Effector CD8-positive, alpha-beta T cell (primary cell): ENCODE results near the gene INTS6L.
A peak's percentile ranks its signal among the peaks of the same experiment; 100 is the strongest.
"Not testable (repeated sequence)": the region's sequence is repeated elsewhere in the genome, so short reads cannot be mapped to it uniquely, and the experiment has no call there.

Source experiments
- DNase-seq: peaks from one replicate; lab custom pipeline; 2025; lab: John Stamatoyannopoulos, UW

The INTS6L gene

DNA sequence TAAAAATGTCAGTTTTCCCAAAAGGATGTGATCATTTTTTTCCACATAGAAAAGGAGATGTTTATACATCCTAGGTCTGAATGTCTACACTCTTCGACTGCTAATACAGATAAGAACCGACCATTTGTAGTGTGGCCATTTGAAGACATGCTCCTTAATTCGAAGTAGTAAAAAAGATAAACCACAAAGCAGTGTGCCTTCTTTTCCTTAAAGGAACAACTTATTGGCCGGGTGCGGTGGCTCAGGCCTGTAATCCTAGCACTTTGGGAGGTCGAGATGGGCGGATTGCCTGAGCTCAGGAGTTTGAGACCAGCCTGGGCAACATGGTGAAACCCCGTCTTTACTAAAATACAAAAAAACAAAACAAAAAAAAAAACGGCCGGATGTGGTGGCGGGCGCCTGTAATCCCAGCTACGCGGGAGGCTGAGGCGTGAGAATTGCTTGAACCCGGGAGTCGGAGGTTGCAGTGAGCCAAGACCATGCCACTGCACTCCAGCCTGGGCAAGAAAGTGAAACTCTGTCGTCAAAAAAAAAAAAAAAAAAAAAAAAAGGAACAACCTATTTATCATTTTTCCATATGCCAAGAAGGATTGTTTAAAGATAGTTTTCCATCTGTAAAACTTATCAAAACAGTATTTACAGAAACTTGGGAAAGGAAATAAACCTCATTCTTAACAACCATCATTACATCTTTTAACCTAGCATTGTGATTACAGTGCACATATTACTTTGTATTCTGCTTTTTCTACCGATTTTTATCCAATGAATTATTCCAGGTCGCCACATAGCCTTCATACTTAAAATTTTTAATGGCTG is 2.6 kb downstream of the INTS6L start:
- no peak for DNase-seq

DNA sequence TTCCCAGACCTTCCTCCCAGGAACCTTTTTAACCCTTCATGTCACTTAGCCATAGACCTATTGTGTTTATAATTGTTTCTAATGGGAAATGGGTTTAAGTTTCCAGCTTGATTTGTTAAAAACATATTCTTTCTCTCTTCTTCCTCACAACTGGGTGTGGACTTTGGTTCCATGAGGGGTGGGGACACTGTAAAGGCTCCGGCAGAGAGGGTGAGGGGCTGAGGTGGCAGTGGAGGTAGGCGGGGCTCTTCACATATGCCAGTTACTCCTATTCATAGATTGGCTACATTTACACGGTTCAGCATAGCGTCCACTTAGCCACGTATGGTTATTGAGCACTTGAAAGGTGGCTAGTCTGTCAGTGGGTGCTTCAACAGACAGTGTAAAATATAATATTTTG is 7.8 kb downstream of the INTS6L start:
- no peak for DNase-seq

DNA sequence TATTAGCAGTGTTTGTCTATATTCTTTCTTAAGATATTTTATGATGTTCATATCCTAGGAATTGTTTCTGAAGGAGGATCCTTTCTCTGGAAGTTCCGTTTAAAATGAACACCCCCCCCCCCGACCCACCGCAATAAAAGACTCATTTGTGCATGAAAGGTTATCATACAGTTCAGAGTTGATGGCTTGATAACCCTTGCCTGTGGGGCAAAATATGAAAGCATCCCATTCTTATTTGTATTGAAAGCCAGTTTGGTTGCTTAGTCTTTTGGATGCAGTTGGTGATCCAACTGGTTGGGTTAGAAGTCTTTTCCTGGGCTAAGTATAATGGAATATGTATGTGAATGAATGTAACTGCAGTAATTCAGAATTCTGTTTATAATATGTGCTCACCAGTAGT is 8.3 kb downstream of the INTS6L start:
- no peak for DNase-seq

DNA sequence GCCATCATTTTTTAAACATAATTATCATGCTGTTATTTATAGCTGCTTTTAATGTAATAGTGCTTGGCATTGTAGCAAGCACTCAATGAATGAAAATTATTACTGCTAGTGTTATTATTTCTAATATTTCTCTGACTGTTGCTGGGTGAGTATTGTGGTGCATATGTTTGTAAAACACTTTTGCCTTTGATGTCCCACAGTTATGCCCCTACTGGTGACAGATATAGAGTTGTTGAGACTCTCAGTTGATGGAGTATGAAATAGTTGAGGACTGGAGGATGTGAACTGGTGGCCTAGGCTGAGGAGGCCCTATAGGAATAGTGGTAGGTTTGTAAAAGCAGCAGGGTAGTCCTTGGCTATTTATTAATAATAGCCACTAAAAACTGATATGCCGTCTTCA is 9.6 kb downstream of the INTS6L start:
- no peak for DNase-seq

DNA sequence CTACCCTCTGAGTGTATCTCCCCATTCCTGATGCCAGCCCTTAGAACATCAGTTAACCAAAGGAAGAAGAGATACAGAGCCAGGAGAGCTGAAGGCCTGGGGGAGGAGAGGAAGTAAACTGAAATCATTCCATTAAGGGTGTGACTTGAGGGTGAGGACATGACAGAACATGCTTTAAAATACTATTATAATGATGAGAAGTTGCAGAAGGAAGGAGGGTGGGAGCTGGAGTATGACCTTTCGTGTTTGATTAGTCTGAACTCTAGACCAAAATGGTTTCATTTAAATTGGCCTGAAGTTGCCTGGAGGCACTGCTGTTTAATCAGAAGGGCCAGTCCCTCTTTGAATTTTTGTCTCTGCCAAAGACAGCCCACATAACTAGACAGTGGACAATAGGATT is 11.4 kb downstream of the INTS6L start:
- DNase-seq, result no peak

DNA sequence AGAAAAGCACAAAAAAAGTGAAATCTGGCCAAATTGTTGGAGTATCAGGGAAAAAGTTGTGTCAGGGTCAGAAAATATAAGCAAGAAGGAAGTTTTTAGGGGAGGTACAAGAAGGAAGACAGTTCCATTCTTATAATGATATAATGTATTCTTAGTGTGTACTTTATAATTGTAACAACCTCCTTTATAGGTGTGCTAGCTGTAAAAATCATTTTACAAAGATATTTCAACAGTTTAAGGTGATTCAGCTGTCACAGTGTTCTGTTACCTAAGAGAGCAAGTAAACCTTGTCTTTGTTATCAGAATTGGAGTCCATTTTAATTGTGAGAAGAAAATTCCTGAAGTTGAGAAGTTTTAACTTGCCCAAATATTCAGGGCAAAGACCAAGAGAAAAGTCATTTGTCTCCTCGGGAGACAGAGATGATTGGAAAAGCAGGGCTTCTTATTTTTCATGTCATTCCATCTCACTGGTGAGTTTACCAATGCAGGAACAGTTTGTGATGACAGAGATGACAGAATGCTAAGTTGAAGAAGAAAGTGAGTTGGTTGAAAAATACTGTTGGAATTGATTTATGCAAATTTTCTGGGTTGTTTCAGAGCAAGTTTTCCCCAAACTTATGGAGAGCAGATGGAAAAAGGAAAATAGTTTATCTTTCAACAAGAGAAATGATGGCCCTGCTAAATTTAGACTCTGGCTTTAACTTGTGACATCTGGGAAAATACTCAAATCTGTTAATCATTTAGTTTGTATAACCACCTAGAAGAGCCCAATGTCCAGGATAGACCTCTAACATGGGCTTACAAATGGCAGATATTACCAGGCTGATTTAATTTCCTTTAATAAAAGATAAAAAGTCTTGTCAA is 14.8 kb downstream of the INTS6L start:
- DNase-seq, result no peak

DNA sequence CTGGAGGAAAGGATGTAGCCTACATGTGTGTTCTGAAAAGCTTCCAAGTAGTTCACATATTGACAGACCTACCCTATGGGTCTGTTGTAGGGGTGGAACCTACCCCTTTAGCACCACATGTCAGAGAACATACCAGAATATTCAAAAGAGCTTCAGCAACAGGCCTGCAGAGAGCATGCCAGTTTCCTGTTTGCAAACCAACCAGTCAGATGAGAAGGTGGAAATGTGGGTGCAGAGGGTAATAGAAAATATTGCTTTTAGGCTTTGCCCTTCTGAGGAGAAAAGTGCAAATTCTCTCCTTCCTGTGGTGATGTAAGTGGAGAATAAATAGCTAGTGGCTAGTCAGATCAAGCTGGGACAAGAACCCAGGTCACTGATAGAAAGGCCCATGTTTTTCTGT is 16.4 kb downstream of the INTS6L start:
- DNase-seq, result no peak

DNA sequence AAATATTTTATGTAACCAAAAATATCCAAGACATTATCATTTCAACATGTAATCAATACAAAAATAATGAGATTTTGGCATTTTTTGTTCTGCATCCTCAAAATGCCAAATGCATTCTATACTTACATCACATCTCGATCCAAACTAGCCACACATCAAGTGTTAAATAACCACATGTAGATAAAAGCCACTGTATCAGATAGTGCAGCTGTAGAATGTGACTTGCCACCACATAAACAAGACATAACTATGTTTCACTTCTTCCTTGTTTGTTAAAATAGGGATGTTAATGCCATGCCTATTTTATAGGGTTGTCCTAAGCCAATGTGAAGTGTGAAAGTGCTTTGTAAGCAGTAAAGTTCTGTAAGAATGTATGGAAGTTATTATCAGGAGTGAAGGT is 20.9 kb downstream of the INTS6L start:
- no peak for DNase-seq

DNA sequence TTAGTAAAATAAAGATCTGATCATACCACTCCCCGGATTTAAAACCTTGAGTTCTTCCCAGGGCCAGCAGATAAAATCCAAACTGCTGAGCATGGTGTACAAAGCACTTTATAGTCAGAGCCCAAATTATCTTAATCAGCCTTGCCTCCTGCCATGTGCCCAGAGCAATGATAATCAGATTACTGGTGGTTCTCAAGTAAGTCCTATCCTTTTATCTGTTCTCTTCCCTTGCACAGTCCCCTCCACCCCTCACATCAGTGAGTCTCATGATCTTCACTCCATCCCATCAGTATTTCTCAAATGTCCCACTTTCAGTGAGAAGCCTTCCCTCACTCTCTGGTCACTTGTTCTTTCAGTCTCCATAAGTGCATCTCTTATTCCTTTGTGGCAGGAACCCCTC is 22.7 kb downstream of the INTS6L start:
- DNase-seq, result no peak

DNA sequence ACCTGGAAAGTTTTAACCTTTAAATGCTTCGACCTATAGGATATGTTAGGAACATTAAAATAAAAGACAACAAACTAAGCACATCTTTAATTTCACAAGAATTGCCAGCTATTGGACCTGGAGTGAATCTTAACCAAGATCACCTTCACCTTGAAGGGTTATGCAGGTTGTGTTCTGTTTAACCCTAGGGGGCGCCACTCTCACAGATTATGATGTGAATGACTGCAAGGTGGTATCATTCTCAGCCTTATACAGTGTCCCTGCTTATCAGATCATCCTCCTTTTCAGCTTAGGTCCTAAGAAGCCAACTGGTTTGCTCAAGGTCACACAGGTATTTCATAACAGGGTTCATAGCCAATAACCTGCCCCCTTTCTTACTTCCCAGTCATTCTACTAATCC is 23.5 kb downstream of the INTS6L start:
- peak; percentile 10 for DNase-seq

DNA sequence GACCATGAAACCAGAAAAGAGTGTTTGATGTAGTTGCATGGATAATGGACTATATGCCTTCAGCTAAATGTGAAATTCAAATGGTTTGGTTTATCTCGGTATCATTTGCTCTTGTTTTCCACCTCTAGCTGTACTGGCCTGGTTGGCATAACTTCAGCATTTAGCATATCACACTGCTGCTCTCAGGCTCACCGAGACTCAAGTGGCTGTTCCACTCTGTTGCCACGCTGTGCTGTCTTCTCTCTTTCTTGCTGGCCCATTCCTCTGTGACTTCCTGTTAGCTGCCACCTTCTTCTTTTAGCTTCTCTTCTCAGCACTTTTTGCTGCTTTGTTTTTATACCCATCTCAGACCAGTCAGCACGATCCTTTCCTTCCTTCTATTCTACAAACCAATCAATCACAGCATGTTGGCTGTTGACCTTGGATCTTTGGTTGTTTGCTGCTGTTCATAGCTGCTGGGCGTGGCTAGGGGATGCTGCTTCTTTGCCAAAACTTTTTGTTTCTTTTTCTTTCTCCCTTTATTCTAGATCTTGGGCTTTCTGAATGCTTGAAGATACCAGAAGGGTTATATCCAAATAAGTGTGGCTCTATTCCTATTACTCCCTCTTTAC is 24.0 kb downstream of the INTS6L start:
- DNase-seq, result no peak

DNA sequence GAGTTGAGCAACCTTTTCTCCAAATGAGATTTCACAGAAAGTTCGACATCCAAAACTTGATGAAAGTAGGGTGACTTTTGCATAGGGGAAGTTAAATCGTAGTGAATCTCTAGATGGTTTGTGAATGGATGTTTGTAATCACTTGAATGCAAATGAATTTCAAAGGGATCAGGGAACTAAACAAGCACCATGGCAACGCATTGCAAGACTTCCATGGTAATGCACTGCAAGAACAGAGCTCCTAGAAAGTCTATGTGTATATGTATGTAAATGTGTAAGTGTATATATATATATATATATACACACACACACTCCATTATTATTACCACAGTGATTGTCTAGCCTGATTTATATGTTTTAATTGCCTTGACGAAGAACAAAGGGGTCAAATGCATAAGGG is 27.3 kb downstream of the INTS6L start:
- DNase-seq, result no peak

DNA sequence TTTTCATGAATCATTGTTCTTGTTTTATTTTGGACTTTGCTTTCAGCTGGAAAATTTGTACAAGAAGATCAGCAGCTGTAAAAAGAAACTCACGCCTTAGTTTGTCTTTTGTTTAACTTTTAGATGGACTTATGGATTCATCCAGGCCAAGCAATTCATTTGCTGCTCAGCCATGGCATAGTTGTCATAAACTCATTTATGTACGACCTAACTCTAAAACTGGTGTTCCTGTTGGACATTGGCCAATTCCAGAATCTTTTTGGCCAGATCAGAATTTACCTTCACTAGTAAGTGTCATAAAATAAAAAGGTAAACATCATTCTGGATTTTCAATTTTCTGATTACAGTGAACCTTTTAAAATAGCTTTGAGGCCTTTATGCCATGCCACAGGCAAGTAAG is 29.1 kb downstream of the INTS6L start:
- no peak for DNase-seq

DNA sequence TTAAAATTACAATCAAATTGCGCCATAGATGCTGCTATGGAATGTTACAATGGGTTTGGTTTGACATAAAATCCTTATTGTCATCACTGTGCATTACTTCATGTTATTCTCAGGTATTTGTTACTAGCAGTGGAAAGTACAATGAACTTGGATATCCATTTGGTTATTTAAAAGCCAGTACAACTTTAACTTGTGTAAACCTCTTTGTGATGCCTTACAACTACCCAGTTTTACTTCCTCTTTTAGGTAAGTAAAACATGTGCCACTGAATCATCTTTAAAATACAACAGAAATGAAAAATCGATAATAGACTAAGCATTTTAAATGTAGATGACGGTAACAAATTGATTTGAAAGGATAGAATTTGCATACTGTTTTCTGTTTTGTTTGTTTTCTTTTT is 35.6 kb downstream of the INTS6L start:
- no peak for DNase-seq

DNA sequence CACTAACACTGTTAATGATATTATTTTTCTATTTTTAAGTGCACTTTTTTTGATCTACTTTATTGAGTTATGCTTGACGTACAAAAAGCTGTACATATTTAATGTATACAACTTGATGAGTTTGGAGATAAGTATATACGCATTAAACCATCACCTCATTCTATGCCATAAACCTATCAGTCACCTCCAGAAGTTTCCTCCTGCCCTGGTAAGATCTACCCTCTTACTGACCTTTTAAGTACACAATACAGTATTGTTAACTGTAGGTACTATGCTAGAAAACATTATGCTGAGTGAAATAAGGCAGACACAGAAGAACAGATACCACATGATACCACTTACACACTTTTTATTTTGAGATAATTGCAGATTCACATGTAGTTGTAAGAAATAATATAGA is 36.9 kb downstream of the INTS6L start:
- DNase-seq, result no peak

DNA sequence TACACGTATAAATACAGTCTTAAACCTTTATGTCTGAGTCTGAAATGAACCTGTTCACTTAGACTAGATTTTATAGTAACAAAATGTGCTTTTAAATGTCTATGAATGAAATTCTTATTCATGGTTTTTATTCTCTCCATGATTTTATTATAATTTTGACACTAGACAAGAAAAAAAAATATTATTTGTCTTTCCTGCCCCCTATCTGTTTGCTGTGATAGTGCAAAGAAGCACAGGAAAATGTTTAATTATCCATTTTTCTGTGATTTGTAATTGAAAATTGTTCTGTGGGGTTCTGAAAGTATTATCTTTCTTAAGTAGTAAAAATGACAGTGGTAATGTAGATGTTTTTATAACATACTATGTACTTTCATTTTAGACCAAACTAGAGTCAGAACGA is 52.0 kb downstream of the INTS6L start:
- no peak for DNase-seq

DNA sequence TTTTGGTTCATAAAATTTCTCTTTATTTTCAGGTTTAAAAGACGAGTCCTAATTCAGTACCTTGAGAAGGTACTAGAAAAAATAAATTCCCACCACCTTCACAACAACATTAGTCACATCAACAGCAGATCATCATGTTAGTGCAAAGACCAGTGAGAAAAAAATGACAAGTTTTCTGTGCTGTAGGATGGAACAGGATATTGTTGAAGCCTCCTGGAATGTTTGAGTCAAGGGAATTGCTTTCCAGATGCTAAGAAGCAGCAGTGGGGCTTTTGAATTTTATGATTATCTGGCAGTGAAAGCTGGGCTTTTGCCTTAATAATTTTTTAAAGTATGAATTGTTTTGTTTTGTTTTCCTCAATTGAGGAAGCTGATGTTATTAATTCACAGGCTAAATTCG is 61.0 kb downstream of the INTS6L start:
- DNase-seq, result no peak

DNA sequence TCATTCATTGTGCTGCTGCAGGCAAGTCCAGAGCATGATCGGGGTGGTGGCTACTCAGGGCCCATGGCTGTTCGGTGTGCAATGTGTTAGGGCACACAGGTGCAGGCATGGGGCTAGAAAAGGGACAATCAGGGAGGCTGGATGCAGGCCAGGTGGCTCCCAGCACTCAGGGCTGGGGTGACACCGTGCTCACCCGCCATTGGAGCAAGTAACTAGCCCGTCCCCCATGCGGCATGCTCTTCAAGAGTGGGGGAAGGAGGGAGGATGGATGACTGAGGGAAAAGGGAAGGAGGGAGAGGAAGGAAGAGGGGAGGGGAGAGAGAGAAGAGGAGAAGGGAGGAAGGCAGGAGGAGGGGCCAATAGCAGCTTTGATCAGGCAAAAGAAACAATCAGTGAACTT is 64.7 kb downstream of the INTS6L start:
- DNase-seq, result no peak

DNA sequence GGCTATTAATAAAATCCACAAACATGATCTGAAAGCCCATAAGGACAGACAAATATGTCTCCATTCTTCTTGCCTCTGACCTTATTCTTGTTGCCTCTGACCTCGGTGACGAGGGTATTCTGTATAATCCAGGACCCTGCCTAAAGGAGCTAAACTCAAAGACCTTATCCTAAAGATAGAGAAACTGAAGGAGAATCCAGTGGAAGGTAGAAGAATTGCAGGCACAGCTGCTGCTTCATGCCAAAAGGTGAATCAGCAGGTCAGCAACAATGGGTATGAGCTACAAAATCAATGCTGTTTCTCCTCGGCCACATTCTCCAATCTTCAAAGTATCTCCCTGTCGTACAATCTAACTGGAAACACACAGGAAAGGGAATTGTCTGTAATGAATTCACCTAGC is 71.4 kb downstream of the INTS6L start:
- no peak for DNase-seq

DNA sequence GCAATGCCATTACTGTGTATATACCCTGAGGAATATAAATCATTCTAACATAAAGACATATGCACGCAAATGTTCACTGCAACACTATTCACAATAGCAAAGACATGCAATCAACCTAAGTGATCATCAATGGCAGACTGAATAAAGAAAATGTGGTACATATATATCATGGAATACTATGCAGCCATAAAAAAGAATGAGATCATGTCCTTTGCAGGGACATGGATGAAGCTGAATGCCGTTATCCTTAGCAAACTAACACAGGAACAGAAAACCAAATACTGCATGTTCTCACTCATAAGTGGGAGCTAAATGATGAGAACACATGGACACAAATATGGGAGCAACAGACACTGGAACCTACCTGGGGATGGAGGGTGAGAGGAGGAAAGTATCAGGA is 73.6 kb downstream of the INTS6L start:
- not testable (repeated sequence) for DNase-seq

DNA sequence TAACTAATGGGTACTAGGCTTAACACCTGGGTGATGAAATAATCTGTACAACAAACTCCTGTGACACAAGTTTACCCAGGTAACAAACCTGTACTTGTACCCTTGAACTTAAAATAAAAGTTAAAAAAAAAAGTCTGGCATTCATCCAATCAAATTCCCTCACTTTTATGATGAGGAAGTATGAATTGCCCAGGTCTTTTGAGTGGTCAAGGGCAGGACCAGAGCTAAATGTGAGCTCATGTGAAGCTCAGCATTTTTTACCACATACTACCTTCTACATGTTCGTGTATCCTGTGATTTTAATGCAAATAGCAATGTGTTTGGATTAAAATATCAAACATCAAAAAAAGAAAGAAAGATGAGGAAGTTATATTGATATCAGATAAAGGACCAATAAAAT is 74.0 kb downstream of the INTS6L start:
- not testable (repeated sequence) for DNase-seq

DNA sequence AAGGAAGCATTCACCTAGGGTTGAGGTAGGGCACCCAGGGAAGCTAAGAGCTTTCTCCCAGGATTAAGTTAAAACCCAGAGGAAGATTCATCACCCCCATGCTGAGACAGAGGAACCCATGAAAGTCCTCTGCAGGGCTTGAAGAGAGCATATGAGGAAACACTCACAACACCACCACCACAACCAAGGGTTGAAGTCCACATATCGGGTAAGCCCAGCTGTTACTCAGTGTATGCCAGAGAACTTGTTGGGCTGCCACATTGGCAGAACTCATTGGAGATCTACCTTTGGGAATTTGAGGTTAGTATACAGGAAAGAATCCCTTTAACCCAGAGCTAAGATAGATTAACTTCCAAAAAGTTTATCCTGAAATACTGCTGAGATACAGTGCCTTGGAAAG is 75.1 kb downstream of the INTS6L start:
- DNase-seq, result no peak

DNA sequence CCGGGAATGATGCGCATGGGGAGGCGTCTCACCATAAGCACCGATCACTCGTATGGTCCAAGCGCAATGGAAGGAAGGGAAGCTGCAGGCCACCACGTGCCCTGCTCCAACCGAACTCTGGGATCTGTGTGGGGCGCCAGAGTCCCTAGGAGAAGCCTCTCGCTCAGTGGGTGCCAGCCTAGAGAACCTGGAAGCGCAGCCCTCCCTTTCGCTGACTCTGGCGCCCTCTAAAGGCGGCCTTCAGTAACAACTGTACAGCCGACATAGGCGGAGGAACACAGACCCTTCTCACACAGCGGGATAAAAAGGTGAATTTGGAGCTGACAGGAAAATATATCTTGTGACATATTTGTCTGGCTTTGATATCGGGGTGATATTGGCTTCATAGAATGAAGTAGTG is 76.0 kb downstream of the INTS6L start:
- peak; percentile 10 for DNase-seq
